IMR-90 (cell line): ENCODE results near the gene COL25A1.

Experiments
- CHD1 ChIP-seq: IDR thresholded peaks from 2 replicates; pipeline ENCODE4 v1.6.1; 2012; ENCODE audit warnings: low read depth, low read length, improper control_type of control experiment
- CTCF ChIP-seq: conservative IDR thresholded peaks from 2 replicates; pipeline ENCODE4 v1.5.1; 2012; ENCODE audit warnings: mild to moderate bottlenecking, low read depth, low read length, improper control_type of control experiment

- TF ChIP-seq CTCF = no peak
- TF ChIP-seq CHD1 = no peak
Observed at GRCh38 chr4:108893468-108893867, 409.0 kb downstream of the COL25A1 start.
